Subcutaneous preadipocyte (primary cell): ENCODE measurements around the gene TLR3. TPM values are rescaled to one million over a fixed set of nuclear protein-coding genes. Genes with fewer than 3 reads are reported as not detected.

Experiments used
- small RNA-seq: library from RNA; depleted of rRNA; stranded (forward); fragments of <200 nt; gene quantifications from one replicate; pipeline ENCODE3, GENCODE V24; 2012
- total RNA-seq: library from RNA; depleted of rRNA; stranded (reverse); fragments of >200 nt; gene quantifications from 2 replicates; pipeline ENCODE4 v1.2.3, GENCODE V29; 2012

TLR3 gene
- total RNA-seq = 3.9 and 5.1 TPM in 2 replicates

DNA sequence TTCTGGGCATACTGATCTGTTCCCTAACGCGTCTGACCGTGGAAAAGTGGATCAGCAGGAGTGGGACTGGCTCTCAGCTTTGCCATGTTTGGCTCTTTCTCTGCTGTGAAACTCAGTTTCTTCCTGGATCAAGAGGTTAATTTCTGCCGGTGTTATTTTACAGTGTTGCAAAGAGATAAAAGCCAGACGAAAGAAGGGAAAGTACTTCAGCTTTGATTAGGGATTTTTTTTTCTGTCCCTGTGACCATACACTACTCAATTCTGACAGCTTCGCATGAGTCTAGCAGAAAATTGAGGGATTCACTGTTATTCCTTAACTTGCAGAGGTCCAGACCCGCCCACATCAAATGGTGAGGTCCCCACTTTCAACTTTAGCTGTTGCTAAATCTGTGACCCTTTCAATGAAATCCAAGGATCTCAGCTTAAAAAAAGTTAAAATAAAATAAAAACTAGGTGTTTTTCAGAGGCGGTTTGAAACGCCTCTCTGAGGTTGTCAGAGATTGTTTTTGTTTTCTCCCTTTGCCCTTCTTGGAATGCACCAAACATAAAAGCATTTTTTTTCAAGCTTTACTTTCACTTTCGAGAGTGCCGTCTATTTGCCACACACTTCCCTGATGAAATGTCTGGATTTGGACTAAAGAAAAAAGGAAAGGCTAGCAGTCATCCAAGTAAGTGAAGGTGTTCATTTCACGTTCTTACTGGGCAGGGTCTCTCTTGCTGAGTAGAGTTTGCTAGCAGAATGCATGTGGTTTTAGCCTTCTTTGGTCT, at the start of gene TLR3:
TLR3 (plus strand) TSS at position 576 of the 768 bp plus-strand sequence. CDS start 7,464 bp downstream, outside the sequence.

DNA sequence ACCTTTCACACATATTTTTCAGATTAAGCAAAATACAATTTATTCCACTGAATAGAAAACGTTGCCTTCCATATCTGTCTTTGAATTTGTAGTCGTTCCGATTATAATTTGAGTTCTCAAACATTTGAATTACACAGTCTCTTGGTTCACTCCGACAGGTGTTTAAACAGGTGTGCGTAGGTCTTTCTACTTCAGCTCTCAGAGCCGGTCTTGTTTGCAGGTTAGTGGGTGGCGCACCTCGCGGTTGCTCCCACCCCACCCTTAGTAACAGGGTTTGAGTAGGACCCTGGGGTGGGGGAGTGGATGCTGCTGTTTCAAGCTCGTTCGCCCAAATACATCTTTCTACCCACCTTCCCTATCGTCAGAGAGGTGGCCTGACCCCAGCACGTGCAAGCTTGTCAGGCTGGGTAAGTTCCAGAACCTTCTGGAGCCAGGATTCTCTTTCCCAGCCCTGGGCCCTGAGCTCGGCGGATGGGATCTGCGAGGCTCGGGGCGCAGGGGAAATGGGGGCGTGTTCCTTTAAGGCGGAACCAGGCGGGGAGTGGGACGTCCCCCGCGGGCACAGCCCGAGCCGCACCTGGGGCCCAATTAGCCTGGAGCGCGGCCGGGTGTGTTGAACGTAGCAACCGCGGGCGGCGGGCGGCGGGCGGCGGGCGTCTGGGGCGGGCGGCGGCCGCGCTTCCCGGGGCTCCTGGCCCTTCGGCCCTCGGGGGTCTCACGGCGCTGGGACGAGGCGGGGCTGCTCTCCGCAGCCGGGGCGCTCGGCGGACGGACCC, 35.3 kb downstream of the TLR3 start, which contains the start of gene FAM149A:
FAM149A (plus strand) TSS at position 591 of the 776 bp plus-strand sequence.

Small RNA genes within 50 kb of the gene (small RNA-seq; reads per million reads assigned to genes)
- not detected for gene RF00322
- gene RNU4-64P = not detected

Other genes starting within 250 kb of the TLR3 start
- gene FAM149A, start 35.5 kb downstream of the TLR3 start, total RNA-seq = 5.1 and 7.7 TPM in 2 replicates
- gene CYP4V2, start 122.4 kb downstream of the TLR3 start, total RNA-seq = 7.4 and 9.2 TPM in 2 replicates
- gene KLKB1, start 158.4 kb downstream of the TLR3 start, total RNA-seq = 0.37 TPM in 1 of 2 replicates, not detected in the other
- gene F11, start 197.0 kb downstream of the TLR3 start, total RNA-seq = not detected in 2 replicates